SU-DHL-6 (cell line): ENCODE data around the gene SIK3.

Source experiments
- H2AFZ ChIP-seq: fragments of 200-600 bp; sonication (generic); 2 replicates; pipeline ENCODE4 v1.6.1; 2014; ENCODE audit warnings: low read depth, mild to moderate bottlenecking, moderate library complexity, mixed read lengths, antibody characterized with exemption, low read length; ENCODE audit not compliant: severe bottlenecking
- H3F3A ChIP-seq: fragments of 200-600 bp; shearing (Covaris generic); 2 replicates; pipeline ENCODE4 v1.6.0; 2016; ENCODE audit warnings: antibody characterized with exemption, mild to moderate bottlenecking; ENCODE audit not compliant: insufficient read depth
- H3K27ac ChIP-seq: fragments of 200-600 bp; sonication (generic); 2 replicates; pipeline ENCODE4 v1.5.1; 2016; ENCODE audit warnings: low read depth, mild to moderate bottlenecking, low read length, moderate library complexity, mixed read lengths
- H3K27me3 ChIP-seq: fragments of 200-600 bp; sonication (generic), shearing (Covaris generic); 2 replicates; pipeline ENCODE4 v1.6.0; 2014; ENCODE audit warnings: mild to moderate bottlenecking, low read length
- H3K36me3 ChIP-seq: fragments of 200-600 bp; sonication (generic); 2 replicates; pipeline ENCODE4 v1.6.1; 2014; ENCODE audit warnings: mild to moderate bottlenecking, low read length, mixed read lengths
- H3K4me2 ChIP-seq: fragments of 300-600, 200-600 bp; shearing (Covaris generic), sonication (generic); 2 replicates; pipeline ENCODE4 v1.6.0; 2014; ENCODE audit warnings: low read length, low read depth, mild to moderate bottlenecking; ENCODE audit not compliant: poor library complexity, severe bottlenecking
- H3K4me3 ChIP-seq: fragments of 200-600 bp; sonication (generic); 2 replicates; pipeline ENCODE4 v1.5.1; 2014; ENCODE audit warnings: antibody characterized with exemption, low read length, mild to moderate bottlenecking, mixed read lengths; ENCODE audit not compliant: insufficient read depth, poor library complexity, severe bottlenecking
- H3K79me2 ChIP-seq: fragments of 200-600 bp; sonication (generic); 2 replicates; pipeline ENCODE4 v1.6.1; 2014; ENCODE audit warnings: mild to moderate bottlenecking, low read length, moderate library complexity; ENCODE audit not compliant: insufficient read depth
- H3K9ac ChIP-seq: fragments of 200-600 bp; sonication (generic); 2 replicates; pipeline ENCODE4 v1.7.0; 2014; ENCODE audit warnings: mild to moderate bottlenecking, low read length
- H3K9me2 ChIP-seq: fragments of 200-600 bp; sonication (generic); replicated peaks from 2 replicates; pipeline ENCODE4 v1.6.1; 2014; ENCODE audit warnings: low read length; ENCODE audit not compliant: insufficient read depth
- H3K9me3 ChIP-seq: fragments of 200-600 bp; sonication (generic); 2 replicates; pipeline ENCODE4 v1.6.1; 2014; ENCODE audit warnings: low read length, mixed read lengths; ENCODE audit not compliant: insufficient read depth
- H4K20me1 ChIP-seq: fragments of 200-600 bp; sonication (generic); 2 replicates; pipeline ENCODE4 v1.6.1; 2014; ENCODE audit warnings: low read depth, mild to moderate bottlenecking, antibody characterized with exemption, low read length, moderate library complexity, mixed read lengths
- EZH2phosphoT487 ChIP-seq: fragments of 200-600 bp; sonication (generic), shearing (Covaris generic); conservative IDR thresholded peaks from 2 replicates; pipeline ENCODE4 v1.6.1; 2018; ENCODE audit warnings: mild to moderate bottlenecking, antibody characterized with exemption, low read length, moderate library complexity, mixed read lengths
- TF ChIP-seq, protein P1 (sequence below): fragments of 200-600 bp; sonication (generic); IDR thresholded peaks from one replicate; pipeline ENCODE4 v1.5.1; 2017; ENCODE audit warnings: antibody characterized with exemption, mild to moderate bottlenecking, low read length, moderate library complexity; ENCODE audit not compliant: insufficient read depth, poor library complexity, severe bottlenecking

The SIK3 gene

DNA sequence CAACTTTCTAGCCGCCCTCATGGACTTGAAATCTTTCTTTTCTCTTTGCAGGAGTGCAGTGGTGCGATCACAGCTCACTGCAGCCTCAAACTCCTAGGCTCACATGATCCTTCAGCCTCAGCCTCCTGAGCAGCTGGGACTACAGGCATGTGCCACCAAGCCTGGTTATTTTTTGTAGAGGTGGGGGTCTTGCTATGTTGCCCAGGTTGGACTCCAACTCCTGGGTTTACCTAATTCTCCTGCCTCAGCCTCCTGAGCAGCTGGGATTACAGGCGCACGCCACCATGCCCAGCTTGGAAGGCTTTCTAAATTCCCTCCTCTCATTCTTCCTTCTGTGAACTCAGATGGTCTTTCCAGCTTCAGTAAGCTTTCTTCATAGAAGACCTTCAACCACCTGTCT, 256.1 kb downstream of the SIK3 start:
- Histone ChIP-seq H3K4me3 (no peak overlapping the region), H3K9ac (no peak overlapping the region), H3K9me2 (no peaks in the 10 kb centered on the region), H3K9me3 (no peaks in the 10 kb centered on the region), H3F3A (no peaks in the 10 kb centered on the region), H3K36me3 (no peaks in the 10 kb centered on the region), H3K4me2 (no peak overlapping the region), H2AFZ (no peak overlapping the region), H4K20me1 (no peaks in the 10 kb centered on the region), H3K79me2 (no peaks in the 10 kb centered on the region), H3K27ac (no peak overlapping the region), H3K27me3 (no peaks in the 10 kb centered on the region)
- TF ChIP-seq, protein P1, sequence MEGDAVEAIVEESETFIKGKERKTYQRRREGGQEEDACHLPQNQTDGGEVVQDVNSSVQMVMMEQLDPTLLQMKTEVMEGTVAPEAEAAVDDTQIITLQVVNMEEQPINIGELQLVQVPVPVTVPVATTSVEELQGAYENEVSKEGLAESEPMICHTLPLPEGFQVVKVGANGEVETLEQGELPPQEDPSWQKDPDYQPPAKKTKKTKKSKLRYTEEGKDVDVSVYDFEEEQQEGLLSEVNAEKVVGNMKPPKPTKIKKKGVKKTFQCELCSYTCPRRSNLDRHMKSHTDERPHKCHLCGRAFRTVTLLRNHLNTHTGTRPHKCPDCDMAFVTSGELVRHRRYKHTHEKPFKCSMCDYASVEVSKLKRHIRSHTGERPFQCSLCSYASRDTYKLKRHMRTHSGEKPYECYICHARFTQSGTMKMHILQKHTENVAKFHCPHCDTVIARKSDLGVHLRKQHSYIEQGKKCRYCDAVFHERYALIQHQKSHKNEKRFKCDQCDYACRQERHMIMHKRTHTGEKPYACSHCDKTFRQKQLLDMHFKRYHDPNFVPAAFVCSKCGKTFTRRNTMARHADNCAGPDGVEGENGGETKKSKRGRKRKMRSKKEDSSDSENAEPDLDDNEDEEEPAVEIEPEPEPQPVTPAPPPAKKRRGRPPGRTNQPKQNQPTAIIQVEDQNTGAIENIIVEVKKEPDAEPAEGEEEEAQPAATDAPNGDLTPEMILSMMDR = no peak

DNA sequence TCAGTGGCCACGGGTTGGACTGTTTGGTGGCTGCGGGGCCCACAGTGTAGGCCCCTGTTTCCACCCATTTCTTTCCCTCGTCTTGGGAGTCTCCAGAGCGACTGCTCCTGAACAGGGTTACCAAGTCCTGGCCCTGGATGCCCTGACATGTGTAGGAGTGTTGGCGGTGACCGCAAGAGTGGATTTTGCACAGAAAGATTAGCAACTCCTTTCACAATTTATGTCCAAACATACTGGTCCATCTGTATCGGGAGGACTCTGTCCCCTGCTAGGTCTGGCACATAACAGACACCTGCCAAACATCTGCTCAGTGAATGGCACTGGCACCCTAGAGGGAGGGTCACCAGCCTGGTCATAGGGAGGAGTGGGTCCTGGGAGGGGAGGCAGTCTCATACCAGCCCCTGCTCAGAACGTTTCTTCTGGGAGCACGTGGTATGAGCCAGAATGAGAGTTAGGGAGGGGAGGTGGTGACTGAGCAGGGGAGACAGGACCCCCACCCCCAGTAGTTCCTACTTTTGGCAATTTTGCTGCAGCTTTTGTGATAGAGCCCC, 257.4 kb downstream of the SIK3 start:
- H3K79me2 ChIP-seq = no peaks in the 10 kb centered on the region
- H3K27ac ChIP-seq = no peak overlapping the region
- no peak overlapping the region for H3K9ac ChIP-seq
- H3K9me2 ChIP-seq = no peaks in the 10 kb centered on the region
- H3K27me3 ChIP-seq = no peaks in the 10 kb centered on the region
- no peaks in the 10 kb centered on the region for H4K20me1 ChIP-seq
- H3F3A ChIP-seq = no peaks in the 10 kb centered on the region
- no peak overlapping the region for H3K4me3 ChIP-seq
- H3K4me2 ChIP-seq = no peak overlapping the region
- no peaks in the 10 kb centered on the region for H3K9me3 ChIP-seq
- no peaks in the 10 kb centered on the region for H3K36me3 ChIP-seq
- TF ChIP-seq EZH2phosphoT487 = no peak
- TF ChIP-seq, protein P1 = no peak
- no peak overlapping the region for H2AFZ ChIP-seq

DNA sequence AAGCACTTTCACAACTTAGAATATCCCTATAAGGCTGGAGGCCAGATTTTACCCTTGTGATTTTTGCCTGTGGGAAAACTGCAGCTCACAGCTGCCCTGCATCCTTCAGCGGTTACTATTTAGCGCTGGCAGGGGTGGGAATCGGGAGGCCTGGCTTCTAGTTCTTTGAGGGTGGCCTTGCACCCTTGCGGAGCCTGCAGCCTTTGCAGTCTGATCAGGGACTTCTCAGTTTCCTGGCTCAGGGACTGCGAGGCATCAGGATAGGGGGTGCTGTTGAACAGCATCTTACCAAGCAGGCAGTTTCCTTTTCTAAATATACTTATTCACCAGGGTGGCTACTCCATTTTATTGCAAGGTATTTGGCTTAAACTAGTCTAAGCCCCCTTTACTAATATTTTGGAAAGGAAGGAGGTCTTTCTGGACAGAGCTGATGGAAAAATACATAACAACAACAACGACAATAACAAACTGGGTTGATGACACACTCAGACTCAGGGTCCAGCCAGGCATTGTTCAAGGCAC, 257.9 kb downstream of the SIK3 start:
- Histone ChIP-seq H3K9me3 (no peaks in the 10 kb centered on the region), H3K4me3 (no peak overlapping the region), H3K9me2 (no peaks in the 10 kb centered on the region), H3K36me3 (no peaks in the 10 kb centered on the region), H3K4me2 (no peak overlapping the region), H3K9ac (no peak overlapping the region), H2AFZ (no peak overlapping the region), H4K20me1 (no peaks in the 10 kb centered on the region), H3K27me3 (no peaks in the 10 kb centered on the region), H3K79me2 (no peaks in the 10 kb centered on the region), H3F3A (no peaks in the 10 kb centered on the region), H3K27ac (no peak overlapping the region)
- TF ChIP-seq, protein P1 = no peak
- TF ChIP-seq EZH2phosphoT487 = no peak
